ENCODE data around the gene SEC23B. TPM values are rescaled to one million over a fixed set of nuclear protein-coding genes. Genes with fewer than 3 reads are reported as not detected.
A peak's percentile ranks its signal among the peaks of the same experiment; 100 is the strongest.
"Not testable (repeated sequence)": the region's sequence is repeated elsewhere in the genome, so short reads cannot be mapped to it uniquely, and the experiment has no call there.

Gene SEC23B
- polyA plus RNA-seq, 12 donors: 15.1 to 64.7 (median 20.6) TPM; not detected in 1

GRCh38 chr20:18522066-18522465 is 14.3 kb downstream of the SEC23B start:
- DNase-seq: not testable (repeated sequence)

- no peak for DNase-seq
These were observed 15.3 kb downstream of the SEC23B start for GRCh38 chr20:18523066-18523465.

- DNase-seq: no peak
These were observed 16.9 kb downstream of the SEC23B start for GRCh38 chr20:18524646-18525045.

- not testable (repeated sequence) for DNase-seq
These were observed 19.0 kb downstream of the SEC23B start for GRCh38 chr20:18526761-18527160.

GRCh38 chr20:18527339-18527738 is 19.6 kb downstream of the SEC23B start:
- DNase-seq: no peak

GRCh38 chr20:18527836-18528235 is 20.1 kb downstream of the SEC23B start:
- DNase-seq: no peak

- DNase-seq: no peak
These were observed 21.3 kb downstream of the SEC23B start for GRCh38 chr20:18529041-18529440.

- DNase-seq: no peak
These were observed 24.9 kb downstream of the SEC23B start for GRCh38 chr20:18532626-18533025.

- DNase-seq: no peak
These were observed 25.8 kb downstream of the SEC23B start for GRCh38 chr20:18533491-18533890.

GRCh38 chr20:18533978-18534644 is 26.4 kb downstream of the SEC23B start:
- no peak for DNase-seq

- no peak for DNase-seq
These were observed 29.9 kb downstream of the SEC23B start for GRCh38 chr20:18537651-18538050.

GRCh38 chr20:18541741-18542140 is 34.0 kb downstream of the SEC23B start:
- no peak for DNase-seq

GRCh38 chr20:18543216-18543615 is 35.5 kb downstream of the SEC23B start:
- DNase-seq: no peak

- no peak for DNase-seq
These were observed 36.2 kb downstream of the SEC23B start for GRCh38 chr20:18543932-18544331.

- no peak for DNase-seq
These were observed 37.8 kb downstream of the SEC23B start for GRCh38 chr20:18545566-18545965.

- no peak for DNase-seq
These were observed 40.7 kb downstream of the SEC23B start for GRCh38 chr20:18548465-18548864.

GRCh38 chr20:18553746-18554145 is 46.0 kb downstream of the SEC23B start:
- DNase-seq: no peak

GRCh38 chr20:18566892-18567738 is 59.4 kb downstream of the SEC23B start, which contains the start of gene SMIM26:
SMIM26 (plus strand) TSS chr20:18567432; CDS start chr20:18567479, 47 bp downstream.
- DNase-seq: peak; percentile 94

GRCh38 chr20:18567739-18568091 is 60.0 kb downstream of the SEC23B start:
- DNase-seq: no peak

- no peak for DNase-seq
These were observed 63.3 kb downstream of the SEC23B start for GRCh38 chr20:18571009-18571408.

GRCh38 chr20:18571578-18571977 is 63.8 kb downstream of the SEC23B start:
- no peak for DNase-seq

- DNase-seq: no peak
These were observed 70.2 kb downstream of the SEC23B start for GRCh38 chr20:18577942-18578341.

GRCh38 chr20:18578581-18578980 is 70.8 kb downstream of the SEC23B start:
- DNase-seq: no peak

Measured in muscle of arm (tissue), 12 donors.